A673 (cell line): ENCODE measurements around the gene ZNF446. TPM values are rescaled to one million over a fixed set of nuclear protein-coding genes. Genes with fewer than 3 reads are reported as not detected.
A peak's percentile ranks its signal among the peaks of the same experiment; 100 is the strongest.

Experiments
- BruUV-seq: library from RNA; stranded (reverse); fragments of 400-500 nt; replicated peaks from 2 replicates; lab custom pipeline; 2021; lab: Mats Ljungman, UMichigan
- CTCF ChIA-PET: fragments of 300-600 bp; sonication (Branson Sonifier 250); formaldehyde crosslinking; loops from one replicate; lab custom pipeline; 2022; ENCODE audit warnings: antibody characterized with exemption; lab: Charles Lee
- POLR2A ChIA-PET: fragments of 300-600 bp; sonication (Branson Sonifier 250); formaldehyde crosslinking; loops from one replicate; lab custom pipeline; 2022; ENCODE audit warnings: antibody characterized with exemption; ENCODE audit not compliant: low non-redundant PET; lab: Charles Lee
- DNase-seq: peaks from one replicate; pipeline ENCODE4 v3.0.0-alpha.2; 2015; ENCODE audit warnings: low spot score
- H3K27ac ChIP-seq: fragments of 200-600 bp; sonication (generic); 2 replicates; pipeline ENCODE4 v1.5.1; 2016; ENCODE audit warnings: mixed run types, low read depth, mild to moderate bottlenecking, mixed read lengths, antibody characterized with exemption, low read length; ENCODE audit not compliant: poor library complexity, severe bottlenecking
- H3K27me3 ChIP-seq: fragments of 200-600 bp; sonication (generic); replicated peaks from 2 replicates; pipeline ENCODE4 v1.6.1; 2017; ENCODE audit warnings: mixed run types, low read depth, mild to moderate bottlenecking, mixed read lengths, antibody characterized with exemption, low read length; ENCODE audit not compliant: insufficient read depth, poor library complexity
- H3K36me3 ChIP-seq: fragments of 200-600 bp; sonication (generic); 2 replicates; pipeline ENCODE4 v1.6.1; 2016; ENCODE audit warnings: mixed run types, mild to moderate bottlenecking, mixed read lengths, antibody characterized with exemption, low read length; ENCODE audit not compliant: insufficient read depth, poor library complexity, severe bottlenecking
- H3K4me1 ChIP-seq: fragments of 200-600 bp; sonication (generic); 2 replicates; pipeline ENCODE4 v1.6.1; 2017; ENCODE audit warnings: mixed run types, mild to moderate bottlenecking, mixed read lengths, antibody characterized with exemption, low read length; ENCODE audit not compliant: insufficient read depth, poor library complexity, severe bottlenecking
- H3K4me3 ChIP-seq: fragments of 200-600 bp; sonication (generic); 2 replicates; pipeline ENCODE4 v1.5.1; 2016; ENCODE audit warnings: low read depth, mixed run types, mild to moderate bottlenecking, mixed read lengths, low read length; ENCODE audit not compliant: poor library complexity, severe bottlenecking
- H3K9me3 ChIP-seq: fragments of 200-600 bp; sonication (generic); 2 replicates; pipeline ENCODE4 v1.6.1; 2016; ENCODE audit warnings: mixed run types, low read depth, mild to moderate bottlenecking, mixed read lengths, antibody characterized with exemption, low read length; ENCODE audit not compliant: poor library complexity, severe bottlenecking
- CTCF ChIP-seq: fragments of 300-800, 200-600 bp; sonication (generic); conservative IDR thresholded peaks from 2 replicates; pipeline ENCODE4 v1.5.1; 2017; ENCODE audit warnings: low read depth, mild to moderate bottlenecking, antibody characterized with exemption, low read length, moderate library complexity, mixed read lengths
- EZH2 ChIP-seq: fragments of 200-600 bp; sonication (generic); IDR thresholded peaks from 2 replicates; pipeline ENCODE4 v1.6.1; 2017; ENCODE audit warnings: borderline replicate concordance, low read depth, mild to moderate bottlenecking, mixed read lengths, antibody characterized with exemption, low read length; ENCODE audit not compliant: poor library complexity, severe bottlenecking
- intact Hi-C: fragments of 100-400 bp; cut with micrococcal nuclease; formaldehyde crosslinking; loops from one replicate; pipeline ENCODE4 v1.10.0; 2022; ENCODE audit not compliant: unreplicated experiment
- total RNA-seq: library from RNA; stranded (reverse); gene quantifications from 2 replicates; pipeline ENCODE4 v1.2.3, GENCODE V29; 2021

ZNF446 gene
- total RNA-seq, 1 experiment from 2014 or later: 7.7 TPM

- DNase-seq: no peak
- intact Hi-C loops: no loop called here
Measured at GRCh38 chr19:58516964-58517833, 41.0 kb downstream of the ZNF446 start.

GRCh38 chr19:58518256-58519086, 42.3 kb downstream of the ZNF446 start:
- CTCF ChIA-PET: interaction anchor here (1.1 to 2.1 kb wide), 4 partner anchors 20 to 43 kb away, joined by 3 to 9 read pairs (median 3); partner anchors contain the start of genes TRIM28 and ZNF446
- H3K4me1 ChIP-seq: peaks cover 24% of the 10 kb centered on the region
- intact Hi-C loops: no loop called here
- H3K9me3 ChIP-seq: no peaks in the 10 kb centered on the region
- peaks cover 11% of the 10 kb centered on the region for H3K36me3 ChIP-seq
- TF ChIP-seq EZH2 (no peak), CTCF (peak; percentile 63; the same call in 1 of the 2 replicates)
- DNase-seq: no peak
- H3K27ac ChIP-seq: peak overlapping the region; percentile 97
- peak overlapping the region; percentile 86 for H3K4me3 ChIP-seq
- no peaks in the 10 kb centered on the region for H3K27me3 ChIP-seq
- BruUV-seq: no TSS peak
- POLR2A ChIA-PET: interaction anchor here (0.6 kb wide), 1 partner anchor 79 kb away, joined by 3 read pairs; the partner anchor contains the start of gene ZNF132

More at GRCh38 chr19:58516964-58517833, 41.0 kb downstream of the ZNF446 start:
- H3K9me3 ChIP-seq: no peaks in the 10 kb centered on the region
- TF ChIP-seq EZH2 (no peak), CTCF (peak; percentile 31)
- peaks cover 11% of the 10 kb centered on the region for H3K36me3 ChIP-seq
- H3K4me1 ChIP-seq: peaks cover 24% of the 10 kb centered on the region
- H3K4me3 ChIP-seq: no peak overlapping the region
- BruUV-seq: no TSS peak
- no peak overlapping the region for H3K27ac ChIP-seq
- no peaks in the 10 kb centered on the region for H3K27me3 ChIP-seq
- ChIA-PET POLR2A (no interaction called here), CTCF (interaction anchor here (1.2 kb wide), 1 partner anchor 27 kb away, joined by 3 read pairs; the partner anchor contains the start of gene TRIM28)

- TF ChIP-seq EZH2 (no peak), CTCF (no peak; the same call in 1 of the 2 replicates)
Measured at GRCh38 chr19:58519087-58519354, 42.9 kb downstream of the ZNF446 start.

More at GRCh38 chr19:58519087-58519354, 42.9 kb downstream of the ZNF446 start:
- POLR2A ChIA-PET: interaction anchor here (0.6 kb wide), 1 partner anchor 79 kb away, joined by 3 read pairs; the partner anchor contains the start of gene ZNF132
- BruUV-seq: no TSS peak
- intact Hi-C loops: no loop called here
- Histone ChIP-seq H3K27ac (peak overlapping the region; percentile 97), H3K4me1 (peaks cover 24% of the 10 kb centered on the region), H3K36me3 (peaks cover 11% of the 10 kb centered on the region), H3K9me3 (no peaks in the 10 kb centered on the region), H3K4me3 (peak overlapping the region; percentile 86), H3K27me3 (no peaks in the 10 kb centered on the region)
- DNase-seq: peak; percentile 91
- CTCF ChIA-PET: interaction anchor here (1.1 to 2.1 kb wide), 3 partner anchors 19 to 43 kb away, joined by 3 to 9 read pairs (median 3); partner anchors contain the start of genes TRIM28 and ZNF446
